AG04449 (cell line): Measurements from ENCODE around the gene MCFD2.

Source experiments
- CTCF ChIA-PET: fragments of 350-600 bp; formaldehyde crosslinking; extraction: SDS; loops from one replicate; lab custom pipeline; 2021; ENCODE audit warnings: antibody characterized with exemption; lab: Yijun Ruan, JAX
- POLR2A ChIA-PET: fragments of 400-600, 350-600 bp; formaldehyde crosslinking; extraction: SDS; loops from one replicate; lab custom pipeline; 2020; ENCODE audit warnings: antibody characterized with exemption, inconsistent platforms; lab: Yijun Ruan, JAX
- DNase-seq: peaks from one replicate; pipeline ENCODE4 v3.0.0-alpha.2; 2010; ENCODE audit warnings: low read depth, low spot score
- H3K4me3 ChIP-seq: 2 replicates; pipeline ENCODE4 v1.5.1; 2011; ENCODE audit warnings: low read depth, mild to moderate bottlenecking, control low read depth, low read length
- CTCF ChIP-seq: IDR thresholded peaks from one replicate; pipeline ENCODE4 v1.5.1; 2011; ENCODE audit warnings: mild to moderate bottlenecking, moderate library complexity, low read length, control low read depth, inconsistent platforms; ENCODE audit not compliant: insufficient read depth; ENCODE audit errors: missing control alignments

MCFD2 gene

DNA sequence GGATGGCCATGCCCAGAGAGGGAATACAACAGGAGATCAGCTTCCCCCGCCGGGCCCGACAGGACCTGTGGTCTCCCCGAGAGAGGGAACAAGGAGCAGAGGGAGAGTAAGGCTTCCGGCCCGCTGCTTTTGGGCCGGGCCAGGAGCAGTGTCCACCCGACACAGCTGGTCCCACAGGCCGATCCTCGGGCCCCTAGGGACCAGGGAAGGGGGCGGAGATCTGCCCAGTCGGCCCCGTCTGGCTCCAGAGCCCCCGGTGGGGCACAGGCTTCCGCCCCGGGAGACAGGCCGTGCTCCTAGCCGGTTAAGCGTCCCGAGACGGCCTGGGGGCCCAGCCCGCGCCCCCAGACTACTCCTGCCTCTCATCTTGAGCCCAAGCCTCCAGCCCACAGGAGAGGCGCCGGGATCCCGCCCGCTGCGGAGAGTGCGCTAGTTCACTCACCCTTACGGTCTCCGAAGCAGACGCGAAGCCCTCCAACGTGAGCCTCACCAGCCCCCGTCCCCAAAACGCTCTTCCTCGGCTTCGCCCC is at the start of gene MCFD2:
TSS of gene MCFD2 (minus strand) at position 526 of the 530 bp plus-strand sequence. CDS start 6,635 bp downstream, outside the sequence.
- peak within 1 kb of the TSS; percentile 93 for H3K4me3 ChIP-seq
- ChIA-PET CTCF (interaction anchor here (1.4 to 6.2 kb wide), 2 partner anchors 19 to 405 kb away, joined by 3 to 56 read pairs; no protein-coding TSS in a partner anchor), POLR2A (interaction anchor here (0.9 to 1.0 kb wide), 2 partner anchors 70 to 150 kb away, joined by 4 read pairs; no protein-coding TSS in a partner anchor)
- DNase-seq, result no peak
- TF ChIP-seq CTCF, result no peak

- no peak overlapping the region for H3K4me3 ChIP-seq
- CTCF ChIA-PET, result interaction anchor here (0.9 to 1.7 kb wide), 3 partner anchors 10 to 358 kb away, joined by 3 to 6 read pairs (median 3); no protein-coding TSS in a partner anchor
- no peak for DNase-seq
- POLR2A ChIA-PET, result interaction anchor here (1.1 to 1.2 kb wide), 2 partner anchors 10 to 21 kb away, joined by 3 to 6 read pairs; no protein-coding TSS in a partner anchor
- no peak for TF ChIP-seq CTCF
Measured at GRCh38 chr2:46964835-46965560, 49.4 kb upstream of the MCFD2 start.

DNA sequence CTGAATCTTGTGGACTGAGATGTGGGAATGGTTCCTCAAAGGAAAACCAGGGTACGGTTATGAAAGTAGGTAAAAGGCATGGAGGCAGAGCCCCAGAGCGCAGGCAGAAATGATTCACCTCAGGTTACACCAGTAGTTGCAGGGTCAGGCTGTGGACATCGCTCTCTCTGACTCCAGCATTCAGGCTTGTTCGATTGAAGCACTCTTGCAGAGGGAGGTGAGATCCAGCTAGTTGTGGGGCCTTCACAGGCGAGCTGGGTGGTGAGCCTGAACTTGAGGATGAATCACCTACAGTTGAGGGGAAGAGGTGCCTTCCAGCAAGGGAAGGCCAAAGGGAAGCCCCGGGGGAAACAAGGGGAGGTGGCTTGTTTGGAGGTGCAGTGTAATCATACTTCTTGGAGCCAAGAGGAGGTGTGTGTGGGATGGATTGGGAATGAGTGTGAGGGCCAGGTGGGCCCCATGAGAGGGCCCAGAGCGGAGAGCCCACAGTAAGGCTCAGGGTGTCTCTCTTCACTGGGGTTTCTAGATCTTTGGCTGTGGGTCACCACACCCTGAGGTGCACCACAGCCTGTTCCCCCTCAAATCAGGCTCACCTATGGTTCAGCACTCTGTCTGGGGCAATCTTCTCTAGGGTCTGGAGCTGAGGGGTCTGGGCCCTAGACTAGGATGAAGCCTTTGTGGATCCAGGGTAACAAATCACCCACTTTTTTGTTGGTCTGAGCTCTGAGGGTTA is 48.5 kb upstream of the MCFD2 start:
- H3K4me3 ChIP-seq, result no peak overlapping the region
- ChIA-PET POLR2A (interaction anchor here (1.1 kb wide), 1 partner anchor 21 kb away, joined by 3 read pairs; no protein-coding TSS in a partner anchor), CTCF (interaction anchor here (1.7 to 1.8 kb wide), 2 partner anchors 9 to 359 kb away, joined by 6 to 8 read pairs; no protein-coding TSS in a partner anchor)
- no peak for TF ChIP-seq CTCF
- DNase-seq, result no peak

- no peak for DNase-seq
- TF ChIP-seq CTCF, result no peak
- H3K4me3 ChIP-seq, result no peak overlapping the region
- ChIA-PET POLR2A (no interaction called here), CTCF (interaction anchor here (0.8 to 1.8 kb wide), 4 partner anchors 11 to 360 kb away, joined by 3 to 8 read pairs (median 3); no protein-coding TSS in a partner anchor)
Measured at GRCh38 chr2:46963210-46963609, 47.6 kb upstream of the MCFD2 start.

GRCh38 chr2:46962751-46963150 is 47.1 kb upstream of the MCFD2 start:
- no peak for DNase-seq
- ChIA-PET CTCF (interaction anchor here (0.8 to 1.8 kb wide), 4 partner anchors 10 to 360 kb away, joined by 3 to 8 read pairs (median 3); no protein-coding TSS in a partner anchor), POLR2A (no interaction called here)
- H3K4me3 ChIP-seq, result no peak overlapping the region
- TF ChIP-seq CTCF, result no peak
